HG03439 (cell line): ENCODE data around the gene NRXN3.

ENCODE experiments used
- ATAC-seq: cut with Tn5 transposase; IDR thresholded peaks from one replicate; pipeline ENCODE4 v1.9.1; 2021; ENCODE audit warnings: mild to moderate bottlenecking, moderate library complexity; ENCODE audit not compliant: unreplicated experiment

Gene NRXN3

GRCh38 chr14:79690960-79691359, 1520.8 kb downstream of the NRXN3 start:
- no peak for ATAC-seq

GRCh38 chr14:79693935-79694334, 1523.8 kb downstream of the NRXN3 start:
- no peak for ATAC-seq

DNA sequence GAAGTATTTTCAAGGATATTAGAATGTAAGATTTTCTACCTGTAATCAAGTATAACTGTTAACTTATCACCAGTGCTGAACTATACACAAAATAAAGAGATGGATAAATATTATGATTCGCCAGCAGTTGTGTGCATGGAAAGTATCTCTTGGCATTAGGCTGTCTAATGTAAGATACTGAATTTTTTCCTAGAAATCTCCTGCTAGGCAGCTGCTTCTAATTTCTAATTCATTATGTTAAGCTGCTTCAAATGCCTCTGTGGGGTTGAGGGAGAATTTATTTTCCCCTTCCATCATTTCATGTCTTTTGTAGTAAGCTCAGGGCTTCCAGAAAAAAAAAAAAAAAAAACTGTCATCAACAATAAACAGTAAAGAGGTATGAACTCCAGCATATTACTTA, 1525.1 kb downstream of the NRXN3 start:
- ATAC-seq, result no peak

- ATAC-seq, result no peak
Observed at GRCh38 chr14:79698298-79698711, 1528.1 kb downstream of the NRXN3 start.

DNA sequence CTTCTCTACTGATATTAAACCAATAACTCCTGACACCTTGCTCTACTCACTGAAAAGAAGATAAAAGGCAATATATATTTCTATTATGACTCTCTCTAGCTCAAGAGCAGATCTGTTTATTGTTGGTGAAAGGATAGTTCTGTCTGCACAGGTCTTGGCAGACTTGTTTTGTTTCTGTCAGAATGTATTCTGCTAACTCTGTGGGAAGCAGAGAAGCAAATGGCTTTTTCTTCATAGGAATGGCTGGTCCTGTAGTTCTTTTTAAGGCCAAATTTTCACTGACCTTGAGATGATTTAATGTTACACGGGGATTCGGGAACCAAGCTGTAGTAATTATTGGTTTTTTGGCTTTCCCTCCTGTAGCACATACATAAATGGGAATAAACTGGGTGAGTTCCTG, 1529.0 kb downstream of the NRXN3 start:
- ATAC-seq, result no peak

- no peak for ATAC-seq
Observed at GRCh38 chr14:79701371-79701770, 1531.2 kb downstream of the NRXN3 start.

DNA sequence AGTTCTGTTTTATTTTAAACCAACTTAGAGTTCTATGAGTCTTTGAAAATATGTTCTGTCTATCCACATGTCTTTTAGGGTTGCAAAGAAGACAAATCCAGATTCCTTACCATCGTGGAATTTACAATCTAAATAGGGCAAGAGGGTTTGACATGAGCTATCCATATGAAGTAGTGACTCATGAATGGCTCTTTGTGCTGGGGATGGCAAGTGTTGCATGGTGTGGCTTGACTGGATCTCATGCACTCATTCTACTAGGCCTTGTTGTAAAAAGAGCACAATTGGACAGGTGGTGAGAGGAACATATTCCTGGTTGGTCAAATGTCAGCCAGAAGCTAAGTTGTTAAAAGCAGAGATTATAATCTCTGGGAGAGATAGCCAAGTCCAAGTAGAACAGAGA, 1532.0 kb downstream of the NRXN3 start:
- ATAC-seq, result no peak

- no peak for ATAC-seq
Observed at GRCh38 chr14:79703209-79703608, 1533.0 kb downstream of the NRXN3 start.

DNA sequence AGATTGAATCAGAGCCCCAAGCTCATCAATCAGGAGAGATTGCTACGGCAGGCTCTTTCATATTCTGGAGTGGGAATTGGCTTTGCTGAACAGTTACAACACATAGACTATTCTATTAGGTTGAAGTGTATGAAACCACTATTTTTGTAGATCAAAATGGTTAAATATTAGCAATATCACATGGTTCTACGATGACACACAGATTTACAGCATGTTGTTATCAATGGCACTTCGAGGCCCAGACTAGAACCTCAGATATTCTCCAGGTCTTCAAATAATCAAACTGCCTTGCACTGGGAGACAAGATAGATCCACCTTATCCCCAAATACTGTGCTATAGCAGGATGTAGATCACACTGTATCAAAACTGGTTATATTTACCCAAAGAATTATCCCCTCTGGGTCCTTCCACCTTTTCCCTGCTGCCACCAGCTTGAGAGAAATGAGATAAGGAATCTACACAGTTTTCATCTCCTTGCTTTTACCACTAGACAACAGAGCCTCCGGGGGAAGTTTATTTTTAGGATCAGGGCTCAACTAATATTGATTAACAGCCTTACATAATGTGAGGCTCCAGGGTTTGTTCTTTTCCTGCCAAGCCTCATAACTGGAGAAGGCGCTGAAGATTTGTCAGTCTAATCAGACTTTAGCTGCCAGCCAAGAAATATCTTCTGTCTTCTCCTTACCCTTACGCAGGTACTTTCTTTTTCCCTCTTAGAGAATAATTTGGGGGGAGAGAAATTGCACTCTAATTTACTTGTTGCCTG, 1534.1 kb downstream of the NRXN3 start:
- ATAC-seq, result no peak

DNA sequence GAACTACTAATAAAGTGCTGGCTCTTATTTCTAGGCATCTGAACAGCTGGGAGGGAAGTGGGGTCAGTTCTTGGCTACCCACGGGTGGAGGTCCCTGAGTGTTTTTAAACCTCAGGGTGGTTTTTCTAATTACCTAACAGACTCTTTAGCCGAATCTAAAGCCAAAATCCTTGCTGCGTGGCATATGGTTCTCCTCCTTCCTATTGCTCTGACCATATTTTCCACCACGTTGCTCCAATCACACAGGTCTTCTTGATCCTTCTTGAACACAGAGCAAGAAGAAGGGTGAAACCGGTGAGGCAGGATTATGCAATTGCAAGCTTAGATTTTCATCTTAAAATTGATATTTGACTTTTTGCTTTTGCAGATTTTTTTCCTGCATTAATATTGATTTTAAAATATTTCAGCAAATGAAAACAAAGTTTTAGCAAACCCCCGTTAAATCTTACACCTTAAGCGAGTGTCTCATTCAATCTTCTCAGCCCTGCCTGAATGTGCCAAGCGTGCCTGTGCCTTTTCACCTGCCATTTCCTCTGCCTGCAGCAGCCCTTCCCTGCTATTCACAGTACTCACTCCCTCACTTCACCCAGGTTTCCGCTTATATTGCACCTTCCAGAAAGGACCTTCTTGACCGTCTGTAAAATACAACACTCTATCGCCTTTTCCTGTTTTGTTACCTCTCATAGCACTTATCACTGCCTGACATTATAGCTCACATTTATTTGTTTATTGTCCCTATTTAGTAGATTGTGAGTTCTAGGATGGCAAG, 1535.1 kb downstream of the NRXN3 start:
- no peak for ATAC-seq

DNA sequence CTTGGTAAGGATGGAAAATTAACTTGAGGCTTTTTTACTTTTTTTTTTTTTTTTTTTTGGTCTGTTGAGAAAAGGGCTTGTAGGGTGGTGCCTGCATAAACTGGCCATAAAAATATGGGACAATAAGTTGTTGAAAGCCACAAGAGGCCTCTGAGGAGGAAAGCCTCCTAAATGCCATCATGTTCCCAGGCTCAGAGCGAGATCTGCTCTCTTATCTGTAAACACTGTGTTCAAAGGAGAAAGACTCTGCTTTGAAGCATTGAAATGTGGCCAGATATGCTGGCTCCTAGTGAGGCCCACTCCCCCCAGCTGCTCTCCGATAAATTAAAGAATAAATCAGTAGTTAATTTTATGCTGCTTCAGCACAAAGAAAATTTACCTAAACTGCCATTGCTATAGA, 1536.2 kb downstream of the NRXN3 start:
- no peak for ATAC-seq

GRCh38 chr14:79708426-79709388, 1538.5 kb downstream of the NRXN3 start:
- ATAC-seq, result no peak

DNA sequence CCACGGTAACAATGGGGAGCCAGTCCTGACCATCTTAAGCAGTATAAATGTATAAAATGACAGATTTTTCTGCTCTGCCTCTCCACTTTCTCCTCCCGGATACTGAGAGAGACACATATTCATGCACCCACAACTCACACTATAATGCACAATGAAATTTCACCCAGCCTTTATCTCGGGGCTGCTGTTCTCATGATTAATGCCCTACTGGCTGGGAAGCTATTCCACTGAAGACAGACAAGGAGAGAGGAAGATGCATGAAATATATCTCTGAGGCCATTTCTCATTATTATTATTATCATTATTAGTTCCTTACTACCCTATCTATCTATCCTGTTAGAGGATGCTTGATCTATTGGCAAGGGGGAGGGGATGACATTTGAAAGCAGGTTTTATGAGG, 1539.4 kb downstream of the NRXN3 start:
- ATAC-seq, result no peak

DNA sequence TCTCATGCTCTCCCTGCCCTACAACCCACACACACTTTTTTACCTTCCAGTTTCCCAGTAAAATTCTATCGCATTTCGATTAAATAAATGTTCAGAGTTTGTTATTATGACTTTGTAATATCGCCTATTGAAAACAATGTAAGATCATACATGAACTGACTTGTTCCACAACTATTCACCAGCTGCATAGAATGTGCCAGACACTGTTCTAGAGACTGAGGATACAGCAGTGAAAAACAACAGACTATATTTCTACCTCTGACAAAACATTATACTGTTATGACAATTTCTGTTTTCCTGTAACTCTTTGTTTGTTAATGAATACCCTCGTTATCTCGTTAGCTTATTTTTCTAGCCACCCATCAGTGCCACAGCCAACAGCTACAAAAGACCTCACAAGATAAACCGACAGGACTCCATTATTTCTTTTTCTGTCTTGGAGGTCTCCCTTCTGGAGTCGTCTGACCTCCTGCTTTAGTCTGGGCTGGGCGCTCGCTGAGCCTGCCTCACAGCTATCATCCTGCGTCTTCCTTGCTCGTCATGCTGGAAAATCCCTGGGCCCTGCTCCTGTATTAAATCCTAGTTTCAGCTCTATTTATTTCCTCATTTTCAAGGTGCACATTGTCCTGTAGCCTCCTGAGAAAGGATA, 1542.3 kb downstream of the NRXN3 start:
- ATAC-seq, result no peak

- ATAC-seq, result no peak
Observed at GRCh38 chr14:79721399-79722084, 1551.4 kb downstream of the NRXN3 start.

DNA sequence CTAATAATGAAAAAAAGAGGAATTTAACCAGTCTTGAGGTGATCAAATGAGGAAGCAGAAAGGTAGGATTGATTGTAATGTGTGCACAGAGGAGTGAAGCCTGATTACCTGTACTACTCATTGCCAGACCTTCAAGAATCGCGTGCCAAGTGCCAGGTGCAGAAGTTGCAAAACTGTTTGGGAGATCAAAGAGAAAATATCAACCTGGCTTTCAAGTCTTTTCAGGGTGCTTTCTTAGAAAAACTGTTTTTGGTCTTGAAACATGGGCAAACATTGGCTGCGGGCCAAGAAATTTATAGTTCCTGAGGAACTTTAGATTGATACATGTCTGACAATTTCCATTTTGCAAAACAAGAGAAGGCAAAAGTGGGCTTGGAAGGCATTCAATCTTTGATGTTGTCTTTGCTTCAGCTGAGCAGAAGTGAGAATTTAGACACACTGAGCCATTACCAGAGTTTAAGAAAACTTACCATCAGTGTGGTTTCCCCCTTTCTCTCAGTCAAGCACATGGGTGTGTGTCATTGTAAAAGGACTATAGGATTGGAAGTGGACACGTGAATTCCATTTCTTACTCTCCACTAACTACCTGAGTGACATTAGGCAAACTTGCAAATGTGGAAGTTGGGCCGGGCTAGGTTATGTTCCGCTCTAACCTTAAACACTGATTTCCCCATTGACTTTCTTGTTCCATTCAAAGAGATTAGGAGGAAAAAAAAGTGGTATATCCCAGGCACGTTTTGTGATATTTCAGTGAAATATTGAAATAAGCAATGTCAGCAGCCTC, 1555.0 kb downstream of the NRXN3 start:
- no peak for ATAC-seq

- no peak for ATAC-seq
Observed at GRCh38 chr14:79727900-79728299, 1557.7 kb downstream of the NRXN3 start.

GRCh38 chr14:79728331-79728730, 1558.2 kb downstream of the NRXN3 start:
- ATAC-seq, result no peak

GRCh38 chr14:79729731-79730130, 1559.6 kb downstream of the NRXN3 start:
- ATAC-seq, result no peak
